B cell (primary cell): Measurements from ENCODE around the gene YEATS2. TPM values are rescaled to one million over a fixed set of nuclear protein-coding genes. Genes with fewer than 3 reads are reported as not detected.

ENCODE experiments used
- ATAC-seq: fragments of 200-7000 bp; cut with Tn5 transposase; one replicate; pipeline ENCODE4 v1.10.0; 2021; ENCODE audit warnings: low read depth, mild to moderate bottlenecking, moderate number of reproducible peaks, moderate library complexity
- CTCF ChIA-PET: fragments of 350-600 bp; sonication (Branson Sonifier 250); formaldehyde crosslinking; loops from one replicate; lab custom pipeline; 2021; ENCODE audit warnings: antibody characterized with exemption, inconsistent platforms; lab: Charles Lee
- POLR2A ChIA-PET: fragments of 350-600 bp; sonication (Branson Sonifier 250); formaldehyde crosslinking; loops from one replicate; lab custom pipeline; 2021; ENCODE audit warnings: antibody characterized with exemption; lab: Charles Lee
- DNase-seq: peaks from one replicate; pipeline ENCODE4 v3.0.0; 2013
- H2AFZ ChIP-seq: 2 replicates; pipeline ENCODE4 v1.6.1; 2012; ENCODE audit warnings: mild to moderate bottlenecking, low read depth, low read length; ENCODE audit not compliant: insufficient read depth, poor library complexity, severe bottlenecking
- H3K27ac ChIP-seq, 2 donors: 1 replicate in 1 of 2; 2 replicates in 1 of 2; pipeline ENCODE4 v1.5.1; 2012 to 2013; ENCODE audit warnings: low read length in 2 of 2, mild to moderate bottlenecking in 2 of 2, moderate library complexity in 1 of 2
- H3K27me3 ChIP-seq, 4 experiments: fragments of 200-600 bp in 1 of 4; sonication (generic) in 1 of 4; replicated peaks in 1 of 4; 1 replicate in 2 of 4; 2 replicates in 2 of 4; pipeline versions ENCODE4 v1.6.1 to v1.7.0; 2013 to 2016; ENCODE audit warnings: low read length in 3 of 4, mild to moderate bottlenecking in 2 of 4, mixed read lengths in 1 of 4, moderate library complexity in 1 of 4; ENCODE audit not compliant: insufficient read depth in 4 of 4, control insufficient read depth in 3 of 4; ENCODE audit errors: control extremely low read depth in 1 of 4
- H3K36me3 ChIP-seq, 2 experiments: replicated peaks in 1 of 2; 1 replicate in 1 of 2; 2 replicates in 1 of 2; pipeline versions ENCODE4 v1.6.1 to v1.7.1; 2013; ENCODE audit warnings: low read length in 1 of 2; ENCODE audit not compliant: insufficient read depth in 2 of 2, control insufficient read depth in 1 of 2; ENCODE audit errors: control extremely low read depth in 1 of 2, extremely low read depth in 1 of 2
- H3K4me1 ChIP-seq, 2 donors: fragments of 200-600 bp in 1 of 2; sonication (generic) in 1 of 2; 1 replicate in 1 of 2; 2 replicates in 1 of 2; pipeline versions ENCODE4 v1.5.1 to v1.6.1; 2013 to 2017; ENCODE audit warnings: low read length in 2 of 2; ENCODE audit not compliant: control insufficient read depth in 2 of 2, insufficient read depth in 2 of 2
- H3K4me2 ChIP-seq: replicated peaks from 2 replicates; pipeline ENCODE3; 2012; ENCODE audit warnings: mild to moderate bottlenecking, low read depth, low read length; ENCODE audit not compliant: poor library complexity, severe bottlenecking
- H3K4me3 ChIP-seq, 5 experiments: fragments of 200-600 bp in 1 of 5; sonication (generic) in 1 of 5; 1 replicate in 3 of 5; 2 replicates in 2 of 5; pipeline versions ENCODE4 v1.5.1 to v1.7.0; 2011 to 2016; ENCODE audit warnings: low read length in 4 of 5, mild to moderate bottlenecking in 4 of 5, low read depth in 2 of 5, control low read depth in 1 of 5, moderate library complexity in 1 of 5; ENCODE audit not compliant: insufficient read depth in 1 of 5; ENCODE audit errors: control extremely low read depth in 1 of 5, extremely low read depth in 1 of 5
- H3K79me2 ChIP-seq: fragments of 200-600 bp; sonication (generic); one replicate; pipeline ENCODE4 v1.6.0; 2016; ENCODE audit warnings: low read length; ENCODE audit not compliant: control insufficient read depth, insufficient read depth
- H3K9ac ChIP-seq: fragments of 200-600 bp; sonication (generic); 2 replicates; pipeline ENCODE4 v1.6.1; 2017; ENCODE audit warnings: mild to moderate bottlenecking, low read length, moderate library complexity
- H3K9me3 ChIP-seq, 3 donors: one replicate each; pipeline versions ENCODE4 v1.6.1 to v1.7.1; 2013; ENCODE audit warnings: low read length in 2 of 3; ENCODE audit not compliant: control insufficient read depth in 2 of 3, insufficient read depth in 1 of 3; ENCODE audit errors: control extremely low read depth in 1 of 3
- H4K20me1 ChIP-seq: 2 replicates; pipeline ENCODE4 v1.6.0; 2012; ENCODE audit warnings: mild to moderate bottlenecking, low read length; ENCODE audit not compliant: insufficient read depth, control insufficient read depth, poor library complexity, severe bottlenecking
- H3K27ac Mint-ChIP-seq: one replicate; pipeline ENCODE4 v1.8.0; 2021; ENCODE audit warnings: mixed read lengths
- H3K27me3 Mint-ChIP-seq: one replicate; pipeline ENCODE4 v1.8.0; 2021; ENCODE audit warnings: mixed read lengths
- H3K4me1 Mint-ChIP-seq: one replicate; pipeline ENCODE4 v1.8.0; 2021; ENCODE audit warnings: mixed read lengths
- H3K4me3 Mint-ChIP-seq: one replicate; pipeline ENCODE4 v1.8.0; 2021; ENCODE audit warnings: mixed read lengths
- H3K9me3 Mint-ChIP-seq: one replicate; pipeline ENCODE4 v1.8.0; 2022; ENCODE audit warnings: mixed read lengths; ENCODE audit not compliant: insufficient read depth
- EZH2 ChIP-seq: IDR thresholded peaks from 2 replicates; pipeline ENCODE4 v1.6.1; 2012; ENCODE audit warnings: borderline replicate concordance, low read depth, mild to moderate bottlenecking, moderate library complexity, low read length; ENCODE audit not compliant: insufficient read depth, poor library complexity, severe bottlenecking
- WGBS: methylation state at CpG from one replicate; pipeline ENCODE4 v1.1.5; 2013; ENCODE audit warnings: missing lambda C conversion rate; ENCODE audit not compliant: insufficient coverage; 5-methylcytosine and 5-hydroxymethylcytosine counted together
- intact Hi-C: fragments of 100-400 bp; cut with micrococcal nuclease; formaldehyde crosslinking; loops from one replicate; pipeline ENCODE4 v1.10.0; 2022
- polyA plus RNA-seq: library from polyadenylated mRNA; depleted of rRNA; stranded (reverse); fragments of >200 nt; gene quantifications from 2 replicates; pipeline ENCODE4 v1.2.3, GENCODE V29; 2012
- total RNA-seq, 2 donors: library from RNA; stranded (reverse); fragments of 120-200 nt in 1 of 2; gene quantifications; 1 replicate in 1 of 2; 2 replicates in 1 of 2; pipeline versions ENCODE4 v1.2.3 to v1.2.4, GENCODE V29; 2013 to 2022
- TF ChIP-seq, protein P1 (sequence below): fragments of 200-600 bp; IDR thresholded peaks from one replicate; pipeline ENCODE4 v1.8.0; 2022; ENCODE audit warnings: antibody characterized with exemption, mild to moderate bottlenecking

The YEATS2 gene
- total and polyA plus RNA-seq, 2 donors (not counting 1 experiment from before 2014, with no cell fraction given), result 21.8 to 26.7 TPM

DNA sequence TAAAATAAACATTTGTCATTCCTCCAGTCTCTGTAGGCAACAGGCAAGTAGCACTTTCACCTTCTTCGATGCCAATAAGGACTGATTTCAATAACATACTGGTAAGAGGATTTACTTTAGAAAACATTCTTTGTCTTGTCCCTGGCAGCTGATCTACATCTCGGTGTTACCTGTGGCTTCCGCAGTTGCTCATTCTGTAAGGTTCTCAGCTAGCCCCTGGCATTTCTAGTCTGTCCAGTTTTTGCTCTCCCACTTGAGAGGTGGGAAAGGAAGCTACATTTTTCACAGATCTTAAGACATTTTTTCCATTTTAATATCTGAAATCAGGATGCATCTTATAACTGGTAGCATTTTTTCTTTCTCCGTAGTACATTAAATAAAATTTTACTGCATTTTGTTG, 147.5 kb downstream of the YEATS2 start:
- Mint-ChIP-seq H3K9me3 (no peaks in the 10 kb centered on the region), H3K4me1 (no peaks in the 10 kb centered on the region), H3K4me3 (no peak overlapping the region), H3K27me3 (no peaks in the 10 kb centered on the region), H3K27ac (no peak overlapping the region)
- no peak for DNase-seq
- Histone ChIP-seq H4K20me1 (peaks cover 5% of the 10 kb centered on the region), H3K4me2 (no peak overlapping the region), H3K9ac (no peak overlapping the region), H3K9me3 (no peaks in the 10 kb centered on the region), H3K4me3 (no peak overlapping the region), H2AFZ (no peak overlapping the region), H3K27ac (no peak overlapping the region), H3K27me3 (no peaks in the 10 kb centered on the region), H3K79me2 (no peaks in the 10 kb centered on the region), H3K4me1 (no peaks in the 10 kb centered on the region), H3K36me3 (peaks cover under 1 to 49% of the 10 kb centered on the region in 2 experiments)
- WGBS, result 100% methylated on average over 2 of the region's 4 CpGs
- ChIA-PET POLR2A (no interaction called here), CTCF (no interaction called here)
- no peak for TF ChIP-seq EZH2
- TF ChIP-seq, protein P1, sequence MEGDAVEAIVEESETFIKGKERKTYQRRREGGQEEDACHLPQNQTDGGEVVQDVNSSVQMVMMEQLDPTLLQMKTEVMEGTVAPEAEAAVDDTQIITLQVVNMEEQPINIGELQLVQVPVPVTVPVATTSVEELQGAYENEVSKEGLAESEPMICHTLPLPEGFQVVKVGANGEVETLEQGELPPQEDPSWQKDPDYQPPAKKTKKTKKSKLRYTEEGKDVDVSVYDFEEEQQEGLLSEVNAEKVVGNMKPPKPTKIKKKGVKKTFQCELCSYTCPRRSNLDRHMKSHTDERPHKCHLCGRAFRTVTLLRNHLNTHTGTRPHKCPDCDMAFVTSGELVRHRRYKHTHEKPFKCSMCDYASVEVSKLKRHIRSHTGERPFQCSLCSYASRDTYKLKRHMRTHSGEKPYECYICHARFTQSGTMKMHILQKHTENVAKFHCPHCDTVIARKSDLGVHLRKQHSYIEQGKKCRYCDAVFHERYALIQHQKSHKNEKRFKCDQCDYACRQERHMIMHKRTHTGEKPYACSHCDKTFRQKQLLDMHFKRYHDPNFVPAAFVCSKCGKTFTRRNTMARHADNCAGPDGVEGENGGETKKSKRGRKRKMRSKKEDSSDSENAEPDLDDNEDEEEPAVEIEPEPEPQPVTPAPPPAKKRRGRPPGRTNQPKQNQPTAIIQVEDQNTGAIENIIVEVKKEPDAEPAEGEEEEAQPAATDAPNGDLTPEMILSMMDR, result no peak
- no peak for ATAC-seq
- intact Hi-C loops, result no loop called here

DNA sequence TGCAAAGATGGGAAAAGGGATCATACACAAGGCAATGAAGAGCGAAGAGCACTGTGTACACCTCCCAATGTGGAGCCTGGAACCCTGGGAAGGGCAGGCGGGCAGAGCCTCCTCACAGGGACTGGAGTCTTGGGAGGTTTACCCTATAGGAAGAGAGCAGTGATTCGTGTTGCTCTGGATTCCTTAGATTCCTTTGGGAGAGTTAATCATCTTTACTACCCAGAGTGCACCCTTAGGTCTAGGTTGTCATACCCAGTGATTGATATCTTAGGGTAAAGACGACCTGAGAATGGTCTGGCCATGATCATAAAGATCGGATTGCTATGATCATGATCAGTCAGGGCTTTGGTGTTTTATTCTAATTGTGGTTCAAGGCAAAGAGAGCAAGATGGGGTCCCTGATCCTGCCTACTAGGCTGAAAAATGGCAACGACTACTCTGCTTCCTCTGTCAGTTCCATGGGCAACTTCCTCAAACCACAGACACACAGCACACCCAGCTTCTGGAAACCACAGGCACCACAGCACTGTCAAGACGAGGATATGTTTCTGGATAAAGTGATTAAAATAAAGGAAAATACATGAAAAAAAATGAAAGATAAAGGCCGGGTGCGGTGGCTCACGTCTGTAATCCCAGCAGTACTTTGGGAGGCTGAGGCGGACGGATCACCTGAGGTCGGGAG, 148.2 kb downstream of the YEATS2 start:
- Histone ChIP-seq H3K79me2 (no peaks in the 10 kb centered on the region), H3K4me1 (no peaks in the 10 kb centered on the region), H3K27ac (no peak overlapping the region), H3K4me3 (no peak overlapping the region), H4K20me1 (peaks cover 5% of the 10 kb centered on the region), H3K9me3 (no peaks in the 10 kb centered on the region), H3K4me2 (no peak overlapping the region), H2AFZ (no peak overlapping the region), H3K9ac (no peak overlapping the region), H3K27me3 (no peaks in the 10 kb centered on the region), H3K36me3 (peaks cover 2 to 42% of the 10 kb centered on the region in 2 experiments)
- ChIA-PET CTCF (no interaction called here), POLR2A (no interaction called here)
- Mint-ChIP-seq H3K4me3 (no peak overlapping the region), H3K9me3 (no peaks in the 10 kb centered on the region), H3K27me3 (no peaks in the 10 kb centered on the region), H3K27ac (no peak overlapping the region), H3K4me1 (no peaks in the 10 kb centered on the region)
- TF ChIP-seq, protein P1, result no peak
- no peak for TF ChIP-seq EZH2
- DNase-seq (no peak), ATAC-seq (no peak)
- intact Hi-C loops, result no loop called here
- 86% methylated on average over 9 of the region's 13 CpGs for WGBS
